GM21528 (cell line): ENCODE results near the gene RPUSD3.
"Not testable (repeated sequence)": the region's sequence is repeated elsewhere in the genome, so short reads cannot be mapped to it uniquely, and the experiment has no call there.

ENCODE experiments used
- ATAC-seq: cut with Tn5 transposase; IDR thresholded peaks from one replicate; pipeline ENCODE4 v1.9.1; 2021; ENCODE audit warnings: mild to moderate bottlenecking, moderate library complexity; ENCODE audit not compliant: unreplicated experiment, low FRiP score

Gene RPUSD3

GRCh38 chr3:9843715-9844438, at the start of gene RPUSD3:
TSS of gene RPUSD3 (minus strand) at chr3:9844008. CDS start at chr3:9843990, 18 bp downstream.
- ATAC-seq: peak; percentile 94

GRCh38 chr3:9891072-9891622, 47.3 kb upstream of the RPUSD3 start:
- no peak for ATAC-seq

- peak; percentile 70 for ATAC-seq
These were observed 46.7 kb upstream of the RPUSD3 start, which contains the start of gene JAGN1 for GRCh38 chr3:9890249-9891071. TSS of gene JAGN1 (plus strand) at chr3:9890610. CDS start at chr3:9890723, 113 bp downstream.

- ATAC-seq: no peak
These were observed 45.6 kb upstream of the RPUSD3 start for GRCh38 chr3:9889405-9889804.

GRCh38 chr3:9888540-9888939, 44.7 kb upstream of the RPUSD3 start:
- no peak for ATAC-seq

GRCh38 chr3:9887480-9887879, 43.7 kb upstream of the RPUSD3 start:
- ATAC-seq: no peak

- ATAC-seq: no peak
These were observed 42.5 kb upstream of the RPUSD3 start for GRCh38 chr3:9886328-9886727.

- no peak for ATAC-seq
These were observed 40.9 kb upstream of the RPUSD3 start for GRCh38 chr3:9884555-9885165.

- ATAC-seq: no peak
These were observed 40.1 kb upstream of the RPUSD3 start for GRCh38 chr3:9883706-9884554.

GRCh38 chr3:9881441-9881840, 37.6 kb upstream of the RPUSD3 start:
- no peak for ATAC-seq

- ATAC-seq: no peak
These were observed 36.2 kb upstream of the RPUSD3 start, which contains the start of gene CIDEC for GRCh38 chr3:9879830-9880549. TSS of gene CIDEC (minus strand) at chr3:9880253. CDS start at chr3:9878486, 1,767 bp downstream.

- no peak for ATAC-seq
These were observed 34.9 kb upstream of the RPUSD3 start for GRCh38 chr3:9878700-9879099.

- ATAC-seq: no peak
These were observed 33.2 kb upstream of the RPUSD3 start for GRCh38 chr3:9876991-9877390.

GRCh38 chr3:9876255-9876654, 32.4 kb upstream of the RPUSD3 start:
- ATAC-seq: not testable (repeated sequence)

- no peak for ATAC-seq
These were observed 31.6 kb upstream of the RPUSD3 start for GRCh38 chr3:9875448-9875847.

GRCh38 chr3:9872067-9872466, 28.3 kb upstream of the RPUSD3 start:
- not testable (repeated sequence) for ATAC-seq

- no peak for ATAC-seq
These were observed 27.2 kb upstream of the RPUSD3 start for GRCh38 chr3:9870978-9871377.

- ATAC-seq: no peak
These were observed 26.1 kb upstream of the RPUSD3 start for GRCh38 chr3:9869955-9870354.

GRCh38 chr3:9867106-9867505, 23.3 kb upstream of the RPUSD3 start:
- ATAC-seq: no peak
